NCI-H1694 (cell line): ENCODE measurements around the gene CCNT1.
A peak's percentile ranks its signal among the peaks of the same experiment; 100 is the strongest.
"Not testable (repeated sequence)": the region's sequence is repeated elsewhere in the genome, so short reads cannot be mapped to it uniquely, and the experiment has no call there.

ENCODE experiments used
- DNase-seq: peaks from one replicate; lab custom pipeline; 2025; lab: John Stamatoyannopoulos, UW

Gene CCNT1

DNA sequence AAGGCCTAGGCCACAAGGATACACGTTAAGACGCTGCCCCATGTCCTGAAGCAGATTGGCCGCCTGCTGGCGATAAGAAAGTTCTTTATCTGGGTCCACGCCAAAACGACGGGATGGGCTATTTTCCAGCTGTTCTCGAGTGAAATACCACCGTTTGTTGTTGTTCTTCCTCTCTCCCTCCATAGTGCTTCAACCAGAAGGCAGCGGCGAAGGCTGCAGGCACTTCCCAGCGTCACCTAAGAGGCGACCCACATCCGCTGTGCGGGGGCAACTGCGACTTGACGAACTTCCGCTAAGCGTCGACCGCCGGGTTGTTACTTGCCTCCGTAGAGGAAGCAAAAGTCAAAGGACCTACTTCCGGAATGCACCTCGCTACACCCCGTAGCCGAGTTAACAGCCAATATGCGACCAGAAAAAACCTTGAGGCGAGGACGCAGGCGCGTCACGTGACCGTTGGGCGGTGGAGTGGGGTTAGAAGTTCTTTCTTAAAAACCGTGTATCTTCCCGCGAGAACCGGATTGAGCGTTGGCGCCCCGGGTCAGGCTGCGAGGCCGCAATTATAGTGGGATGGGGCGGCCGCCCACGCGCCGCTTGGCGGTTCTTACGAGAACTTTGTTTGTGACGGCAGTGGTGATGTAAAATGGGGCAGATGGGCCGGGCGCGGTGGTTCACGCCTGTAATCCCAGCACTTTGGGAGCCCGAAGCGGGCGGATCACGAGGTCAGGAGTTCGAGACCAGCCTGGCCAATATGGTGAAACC, at the start of gene CCNT1:
TSS of gene CCNT1 (minus strand) at position 215 of the 759 bp plus-strand sequence. CDS start at position 183, 32 bp downstream.
- DNase-seq = peak; percentile 97

DNA sequence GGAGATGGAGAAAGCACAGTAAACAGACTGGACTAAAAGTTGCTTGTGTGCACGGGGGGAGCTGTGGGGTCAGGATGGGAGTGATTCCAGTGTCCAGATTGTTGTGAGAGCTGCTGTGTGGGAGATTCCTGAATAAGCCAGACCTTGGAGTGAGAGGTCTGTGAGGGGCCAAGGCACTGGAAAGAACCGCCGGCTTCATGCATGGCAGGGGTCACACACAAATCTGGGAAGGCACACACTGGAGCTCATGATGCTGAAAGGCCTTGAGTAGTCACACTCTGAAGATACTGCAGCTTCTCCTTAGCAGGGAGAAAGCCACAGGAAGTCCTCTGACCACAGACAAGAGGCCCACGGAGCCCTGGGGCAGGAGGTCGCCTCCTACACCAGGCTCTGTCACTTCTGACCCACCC, 49.3 kb upstream of the CCNT1 start:
- DNase-seq = no peak

DNA sequence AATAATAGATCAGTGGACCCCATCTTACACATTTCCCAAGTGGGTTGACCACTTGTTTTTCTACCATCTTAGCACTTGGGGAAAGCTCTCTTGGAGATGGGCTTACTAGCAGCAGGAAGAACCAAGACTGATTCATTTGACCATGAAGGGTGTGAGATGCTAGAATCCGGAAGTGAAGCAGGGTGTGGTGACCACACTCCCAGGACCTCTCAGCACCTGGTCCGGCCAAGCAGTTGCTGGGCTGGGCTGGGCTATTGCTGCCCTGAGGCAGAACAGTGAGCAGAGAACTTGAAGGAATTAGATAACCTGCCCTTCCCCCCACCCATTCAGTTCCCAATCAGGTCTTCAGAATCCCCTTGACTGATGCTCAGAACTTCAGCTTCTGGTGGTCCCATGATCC, 48.0 kb upstream of the CCNT1 start:
- DNase-seq = no peak

DNA sequence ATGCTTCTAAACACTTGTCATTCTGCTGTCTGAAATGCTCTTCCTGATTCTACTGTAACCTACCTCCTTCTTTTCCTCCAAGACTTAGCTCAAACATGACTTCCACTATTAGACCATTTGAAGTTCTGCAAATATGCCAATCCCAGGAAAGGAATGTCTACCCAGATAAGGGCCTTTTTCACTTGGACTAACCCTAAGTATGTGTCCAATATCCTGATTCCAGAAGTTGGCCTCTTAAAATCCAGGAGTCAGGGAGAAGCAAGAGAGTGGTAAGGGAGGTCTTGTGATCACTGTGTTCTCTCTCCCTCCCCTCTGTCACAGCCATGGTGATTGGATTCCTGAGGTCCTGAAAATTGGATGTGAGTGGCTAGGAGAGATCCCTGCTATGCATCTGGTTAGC, 42.2 kb upstream of the CCNT1 start:
- DNase-seq = no peak

GRCh38 chr12:48758186-48758585, 41.7 kb upstream of the CCNT1 start:
- DNase-seq = no peak

DNA sequence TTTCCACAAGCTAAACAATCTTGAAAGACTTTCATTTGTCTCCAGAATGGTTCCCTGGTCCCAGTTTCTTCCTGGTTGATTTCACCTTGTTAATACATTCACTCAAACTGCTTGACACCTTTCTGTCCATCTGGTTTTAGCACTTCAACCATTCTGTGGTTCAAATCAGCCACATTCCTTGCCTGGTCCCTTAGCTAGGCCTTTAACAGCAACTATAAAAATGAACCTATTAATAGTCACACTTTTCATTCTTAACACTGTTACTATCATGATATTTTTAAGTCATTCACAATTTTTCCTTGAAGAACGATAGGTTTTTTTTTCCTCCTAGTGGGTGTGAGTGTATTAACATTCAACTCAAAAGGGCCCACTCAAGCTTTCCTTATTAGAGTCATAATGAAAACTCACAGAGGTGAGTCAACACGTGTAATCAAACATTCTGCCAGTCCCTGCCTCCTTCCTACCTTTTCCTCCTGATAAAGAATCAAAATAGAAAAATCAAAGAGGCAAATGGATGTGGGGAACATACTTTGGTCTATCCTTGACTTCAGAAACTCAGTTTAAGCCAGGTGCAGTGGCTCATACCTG, 34.4 kb upstream of the CCNT1 start:
- no peak for DNase-seq

- no peak for DNase-seq
Observed at GRCh38 chr12:48750215-48750614, 33.7 kb upstream of the CCNT1 start.

GRCh38 chr12:48744251-48745008, 27.9 kb upstream of the CCNT1 start:
- DNase-seq = no peak

GRCh38 chr12:48739618-48740269, 23.2 kb upstream of the CCNT1 start:
- DNase-seq = no peak

GRCh38 chr12:48736456-48736855, 19.9 kb upstream of the CCNT1 start:
- no peak for DNase-seq

- DNase-seq = no peak
Observed at GRCh38 chr12:48728807-48729206, 12.3 kb upstream of the CCNT1 start.

GRCh38 chr12:48720737-48721136, 4.2 kb upstream of the CCNT1 start:
- DNase-seq = not testable (repeated sequence)

DNA sequence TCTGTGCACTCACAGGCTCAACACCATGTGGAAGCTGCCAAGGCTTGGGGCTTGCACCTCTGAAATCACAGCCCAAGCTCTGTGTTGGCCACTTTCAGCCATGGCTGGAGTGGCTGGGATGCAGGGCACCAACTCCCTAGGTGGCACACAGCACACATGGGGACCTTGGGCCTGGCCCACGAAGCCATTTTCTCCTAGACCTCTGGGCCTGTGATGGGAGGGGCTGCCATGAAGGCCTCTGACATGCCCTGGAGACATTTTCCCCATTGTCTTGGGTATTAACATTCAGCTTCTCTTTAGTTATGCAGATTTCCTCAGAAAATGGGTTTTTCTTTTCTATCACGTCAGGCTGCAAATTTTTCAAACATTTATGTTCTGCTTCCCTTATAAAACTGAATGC, 3.7 kb upstream of the CCNT1 start:
- DNase-seq = not testable (repeated sequence)

DNA sequence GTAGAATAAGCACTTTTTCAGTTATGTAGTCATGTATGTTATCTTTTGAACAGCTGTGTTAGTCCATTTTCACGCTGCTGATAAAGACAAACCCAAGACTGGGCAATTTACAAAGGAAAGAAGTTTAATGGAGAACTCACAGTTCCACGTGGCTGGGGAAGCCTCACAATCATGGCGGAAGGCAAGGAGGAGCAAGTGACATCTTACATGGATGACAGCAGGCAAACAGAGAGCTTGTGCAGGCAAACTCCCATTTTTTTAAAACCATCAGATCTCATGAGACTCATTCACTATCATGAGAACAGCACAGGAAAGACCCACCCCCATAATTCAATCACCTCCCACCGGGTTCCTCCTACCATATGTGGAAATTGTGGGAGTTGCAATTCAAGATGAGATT, 2.5 kb upstream of the CCNT1 start:
- not testable (repeated sequence) for DNase-seq

GRCh38 chr12:48717252-48717695, 767 bp upstream of the CCNT1 start:
- DNase-seq = no peak

- DNase-seq = no peak
Observed at GRCh38 chr12:48716168-48716492, 377 bp downstream of the CCNT1 start.

DNA sequence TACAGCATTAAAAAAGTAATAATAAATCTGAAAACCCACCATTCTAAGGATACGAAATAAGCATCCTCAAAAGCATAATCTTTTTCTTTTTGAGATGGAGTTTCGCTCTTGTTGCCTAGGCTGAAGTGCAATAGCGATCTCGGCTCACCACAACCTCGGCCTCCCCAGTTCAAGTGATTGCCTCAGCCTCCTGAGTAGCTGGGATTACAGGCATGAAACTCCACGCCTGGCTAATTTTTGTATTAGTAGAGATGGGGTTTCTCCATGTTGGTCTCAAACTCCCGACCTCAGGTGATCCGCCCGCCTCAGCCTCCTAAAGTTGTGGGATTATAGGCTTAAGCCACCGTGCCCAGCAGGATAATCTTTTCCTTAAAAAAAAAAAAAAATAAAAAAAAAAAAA, 4.3 kb downstream of the CCNT1 start:
- DNase-seq = no peak

- not testable (repeated sequence) for DNase-seq
Observed at GRCh38 chr12:48698822-48699221, 17.7 kb downstream of the CCNT1 start.

DNA sequence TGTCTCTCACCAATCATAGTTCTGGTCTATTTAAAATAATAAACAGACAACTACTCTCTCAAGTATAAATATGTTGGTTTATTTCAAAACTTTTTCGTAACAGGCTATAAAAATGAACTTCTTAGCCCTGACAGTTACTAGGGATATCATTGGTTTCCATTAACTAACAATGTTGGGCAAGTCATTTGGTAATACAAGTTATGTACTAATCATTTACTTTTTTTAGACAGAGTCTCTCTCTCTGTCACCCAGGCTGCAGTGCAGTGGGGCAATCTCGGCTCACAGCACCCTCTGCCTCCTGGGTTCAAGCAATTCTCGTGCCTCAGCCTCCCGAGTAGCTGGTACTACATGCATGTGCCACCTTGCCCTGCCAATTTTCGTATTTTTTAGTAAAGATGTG, 19.9 kb downstream of the CCNT1 start:
- no peak for DNase-seq

- no peak for DNase-seq
Observed at GRCh38 chr12:48695859-48696258, 20.6 kb downstream of the CCNT1 start.

GRCh38 chr12:48694038-48694437, 22.5 kb downstream of the CCNT1 start:
- no peak for DNase-seq

DNA sequence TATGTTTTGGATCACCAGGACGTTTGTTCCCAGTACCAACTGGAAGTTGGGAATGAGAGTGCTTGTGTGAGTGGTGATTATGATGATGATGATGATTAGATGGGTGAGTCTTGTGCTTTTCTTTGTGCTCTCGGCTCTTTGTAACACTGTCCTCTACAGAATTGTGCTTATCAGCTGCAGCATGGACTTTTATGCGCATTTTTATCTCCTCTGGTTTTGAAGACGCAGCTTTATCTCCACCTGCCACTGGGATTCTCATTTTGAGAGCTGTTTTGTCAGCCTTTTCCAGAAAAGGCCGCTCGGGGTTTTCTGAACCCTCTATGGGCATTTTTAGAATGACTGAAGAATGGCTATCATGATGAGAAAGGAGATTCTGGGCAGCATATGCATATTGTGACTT, 22.9 kb downstream of the CCNT1 start:
- DNase-seq = no peak
